Smooth muscle cell of the brain vasculature (primary cell): ENCODE measurements around the gene WNT3.
"Not testable (repeated sequence)": the region's sequence is repeated elsewhere in the genome, so short reads cannot be mapped to it uniquely, and the experiment has no call there.

Experiments
- DNase-seq: peaks from one replicate; pipeline ENCODE4 v3.0.0-alpha.2; 2012; ENCODE audit warnings: low read depth, low spot score

Gene WNT3

DNA sequence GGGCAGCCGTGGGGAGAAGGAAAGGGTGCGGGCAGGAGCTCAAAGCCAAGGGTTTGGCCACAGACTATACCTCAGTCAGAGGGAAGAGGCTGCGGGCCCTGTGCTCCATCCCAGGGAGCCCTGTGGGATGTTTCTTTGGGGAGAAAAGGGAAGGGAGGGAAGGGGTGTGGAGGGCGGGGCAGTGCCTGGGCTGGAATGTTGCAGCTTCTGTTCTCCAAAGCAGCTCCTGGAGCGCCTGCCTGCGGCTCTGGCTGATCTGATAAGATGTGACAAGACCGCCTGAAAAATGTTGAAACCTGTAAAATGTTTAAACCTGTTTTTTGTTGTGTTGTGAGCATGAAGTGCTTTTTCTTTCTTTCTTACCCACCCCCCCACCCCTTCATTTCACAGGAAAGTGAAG is 32.8 kb downstream of the WNT3 start:
- DNase-seq, result no peak

DNA sequence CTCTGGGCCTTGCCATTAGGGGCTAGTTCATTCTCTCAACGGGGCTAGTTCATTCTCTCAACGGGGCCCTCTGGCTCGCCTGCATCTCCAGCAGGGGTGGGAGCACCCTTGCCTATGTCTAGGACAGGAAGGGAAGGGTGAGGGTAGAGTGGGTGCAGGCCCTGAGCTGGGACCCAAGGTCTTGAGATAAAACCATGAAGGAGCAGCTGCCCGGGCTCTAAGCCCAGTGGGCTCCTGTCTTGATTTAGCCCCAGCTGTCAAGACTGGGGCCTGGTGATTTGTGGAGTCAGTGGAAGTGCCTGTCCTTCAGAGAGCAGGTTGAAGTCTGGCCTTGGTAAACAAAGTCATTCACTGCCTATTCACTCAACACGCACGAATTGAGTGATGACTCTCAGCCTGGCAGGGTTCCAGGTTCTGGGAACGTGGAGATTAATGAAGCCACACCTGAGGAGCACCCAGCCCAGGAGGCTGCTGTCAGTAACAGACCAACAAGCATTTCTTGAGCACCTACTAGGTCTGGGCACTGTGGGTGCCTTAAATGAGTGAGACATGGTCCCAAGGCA is 35.4 kb downstream of the WNT3 start:
- DNase-seq, result no peak

DNA sequence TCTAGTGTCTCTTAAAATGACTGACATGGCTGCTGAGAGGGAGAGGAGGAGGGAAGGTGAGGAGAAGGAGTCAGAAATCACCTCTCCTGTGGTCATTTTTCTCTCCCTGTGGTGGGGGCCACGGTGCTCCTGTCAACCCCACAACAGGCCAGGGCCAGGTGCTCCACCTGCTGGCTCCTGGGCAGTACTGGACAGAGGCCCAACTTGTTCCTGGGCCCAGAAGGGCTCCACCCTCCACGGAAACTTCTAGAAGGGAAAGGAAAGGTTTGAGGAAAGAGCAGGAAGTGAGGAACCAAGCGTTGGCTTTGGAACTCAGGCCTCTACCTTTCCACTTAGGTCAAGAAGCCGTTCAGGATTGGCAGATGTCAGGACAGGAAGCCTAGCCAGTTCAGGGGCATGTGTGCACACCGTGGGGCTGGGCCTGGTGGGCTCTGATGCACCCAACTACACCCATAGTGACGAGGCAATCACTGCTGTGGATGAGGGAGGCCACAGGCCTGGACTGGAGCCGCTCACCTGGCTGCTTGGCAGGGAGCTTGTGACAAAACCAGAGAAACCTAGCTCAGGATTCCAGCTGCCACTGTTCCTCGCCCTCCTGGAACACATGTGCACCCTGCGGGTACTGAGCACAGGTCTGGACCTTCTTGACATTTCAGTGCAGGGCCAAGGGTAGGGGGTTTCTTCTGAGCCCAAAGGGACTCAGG is 36.1 kb downstream of the WNT3 start:
- no peak for DNase-seq

DNA sequence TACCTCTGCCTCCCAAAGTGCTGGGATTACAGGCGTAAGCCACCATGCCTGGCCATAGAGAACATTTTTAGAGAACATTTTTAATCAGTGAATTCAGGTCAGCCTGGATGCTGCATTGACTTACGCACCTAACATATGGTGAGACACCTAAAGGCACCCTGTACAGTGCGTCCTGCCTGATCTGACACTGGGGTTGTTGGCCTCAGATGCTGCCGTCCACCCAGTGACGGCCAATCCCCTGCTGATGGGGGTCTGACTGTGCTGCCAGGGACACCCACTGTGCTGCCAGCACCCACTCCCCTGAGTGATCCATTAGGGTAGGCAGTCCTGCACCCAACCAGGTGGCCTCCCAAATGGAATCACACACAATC is 38.5 kb downstream of the WNT3 start:
- no peak for DNase-seq

- no peak for DNase-seq
Observed at GRCh38 chr17:46777943-46778915, 40.3 kb downstream of the WNT3 start.

DNA sequence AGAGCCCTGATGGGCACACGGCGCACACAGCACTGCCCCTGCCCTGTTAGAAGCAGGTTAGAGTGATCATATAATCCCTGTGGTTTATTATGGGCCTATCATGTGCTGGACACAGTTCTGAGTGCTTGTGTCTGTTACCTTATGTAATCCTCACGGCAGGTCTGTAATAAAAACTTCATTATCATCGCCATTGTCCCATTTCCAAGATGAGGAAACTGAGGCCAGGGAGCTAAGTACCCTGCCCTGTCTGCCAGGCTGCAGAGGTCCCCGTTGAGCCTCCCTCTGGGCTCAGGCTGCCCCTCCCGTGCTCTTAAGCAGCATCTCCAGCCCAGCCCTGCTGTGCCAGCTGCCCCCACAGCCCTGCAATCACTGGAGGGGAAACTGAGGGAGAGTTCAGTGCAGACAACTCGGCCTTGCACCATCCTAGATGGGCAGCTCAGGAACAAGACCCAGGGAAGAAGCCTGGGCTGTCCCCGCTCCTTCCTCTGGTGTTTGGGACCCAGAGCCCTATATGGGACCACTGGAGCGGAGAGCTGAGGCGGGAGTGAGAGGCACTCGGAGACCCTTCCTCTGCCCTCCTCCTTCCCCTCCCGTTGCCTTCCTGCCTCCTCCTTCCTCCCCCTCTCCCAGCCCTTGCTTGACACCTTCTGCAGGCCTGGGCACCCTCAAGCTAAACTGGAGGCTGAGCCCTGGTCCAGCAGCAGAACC is 42.0 kb downstream of the WNT3 start:
- no peak for DNase-seq

DNA sequence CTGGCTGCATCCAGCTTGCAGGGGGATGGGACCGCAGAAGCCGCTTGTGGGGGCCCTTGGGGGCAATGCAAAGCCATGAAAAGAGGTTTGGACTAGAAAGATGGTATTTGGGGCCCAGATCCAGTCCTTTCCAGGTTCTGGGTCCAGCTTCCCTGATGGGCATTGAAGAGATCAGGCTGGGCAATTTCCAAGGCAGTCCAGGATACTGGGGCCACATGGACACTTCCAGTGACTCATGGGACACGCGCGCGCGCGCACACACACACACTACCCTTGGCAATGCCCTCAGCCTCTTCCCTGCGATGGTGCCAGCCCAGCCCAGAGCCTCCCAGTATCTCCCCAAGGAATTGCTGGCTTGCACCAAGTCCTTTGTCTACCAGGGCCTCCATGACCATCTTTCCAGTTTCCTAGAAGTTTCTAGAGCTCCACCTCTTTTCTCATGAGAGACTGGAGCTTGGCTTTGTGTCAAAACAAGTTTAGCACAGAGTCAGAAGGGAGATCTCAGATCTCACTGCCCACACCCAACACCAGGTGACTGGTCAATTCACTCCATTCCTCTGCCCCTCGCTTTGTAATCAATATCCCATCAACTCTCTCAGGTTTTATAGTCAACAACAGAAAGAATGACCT is 44.3 kb downstream of the WNT3 start:
- no peak for DNase-seq

DNA sequence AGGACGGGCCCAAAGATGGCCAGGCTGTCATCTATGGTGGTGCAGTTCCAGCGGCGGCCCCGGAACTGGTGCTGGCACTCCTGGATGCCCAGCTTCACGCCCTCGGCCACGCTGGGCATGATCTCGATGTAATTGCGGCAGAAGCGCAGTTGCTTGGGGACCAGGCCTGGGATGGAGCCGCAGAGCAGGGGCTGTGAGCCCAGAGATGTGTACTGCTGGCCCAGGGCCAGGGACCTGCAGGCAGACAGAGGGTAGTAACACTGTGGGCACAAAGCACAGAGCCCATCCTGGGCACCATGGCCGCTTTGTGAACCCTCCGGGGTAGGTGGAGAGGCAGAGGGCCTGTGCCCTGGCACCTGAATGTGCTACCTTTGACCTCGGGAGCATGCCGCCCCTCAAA is 44.8 kb downstream of the WNT3 start:
- no peak for DNase-seq

GRCh38 chr17:46773221-46773605 is 45.3 kb downstream of the WNT3 start:
- DNase-seq, result no peak

- no peak for DNase-seq
Observed at GRCh38 chr17:46772475-46773220, 45.8 kb downstream of the WNT3 start.

- no peak for DNase-seq
Observed at GRCh38 chr17:46771561-46772474, 46.7 kb downstream of the WNT3 start.

- DNase-seq, result no peak
Observed at GRCh38 chr17:46770818-46771560, 47.5 kb downstream of the WNT3 start.

- no peak for DNase-seq
Observed at GRCh38 chr17:46770439-46770817, 48.1 kb downstream of the WNT3 start.

DNA sequence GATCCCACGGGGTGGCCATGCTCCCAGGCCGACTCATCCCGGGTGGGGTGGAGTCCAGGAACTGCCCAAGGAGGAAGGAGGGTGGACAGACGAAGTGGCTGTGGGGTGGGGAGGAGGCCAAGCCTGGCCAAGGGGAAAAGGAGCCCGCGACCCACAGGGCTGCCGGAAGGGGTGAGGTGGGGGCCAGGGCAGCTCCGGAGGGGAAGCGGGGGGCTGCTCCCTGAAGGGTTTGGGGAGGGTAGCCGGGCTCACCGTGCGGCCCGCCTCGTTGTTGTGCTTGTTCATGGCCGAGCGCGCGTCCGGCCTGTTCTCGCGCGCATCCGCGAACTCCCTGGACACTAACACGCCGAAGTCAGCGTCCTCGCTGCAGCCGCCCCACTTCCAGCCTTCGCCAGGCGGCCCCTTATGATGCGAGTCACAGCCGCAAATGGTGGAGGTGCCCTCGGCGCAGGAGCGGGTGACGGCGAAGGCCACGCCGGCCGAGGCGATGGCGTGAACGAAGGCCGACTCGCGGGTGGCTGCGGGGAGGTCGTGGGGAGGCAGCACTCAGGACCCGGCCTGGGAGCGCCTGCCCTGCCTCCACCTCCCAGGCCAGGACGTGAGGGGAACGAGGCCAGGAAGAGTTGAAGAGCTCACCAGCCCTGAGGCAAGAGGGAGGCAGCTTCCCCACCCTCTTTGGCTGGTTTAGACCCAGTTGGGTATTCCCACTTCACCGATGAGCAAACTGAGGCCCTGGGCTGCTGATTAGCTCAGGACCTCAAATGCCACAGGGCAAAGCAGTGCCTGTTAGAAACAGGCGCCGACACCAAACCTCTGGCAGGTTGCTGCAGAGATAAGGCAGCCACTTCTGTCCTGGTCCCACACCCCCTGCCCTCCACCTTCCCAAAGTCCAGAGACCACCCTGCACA is 48.7 kb downstream of the WNT3 start:
- no peak for DNase-seq

- not testable (repeated sequence) for DNase-seq
Observed at GRCh38 chr17:46768896-46769295, 49.6 kb downstream of the WNT3 start.

GRCh38 chr17:46768540-46768870 is 50.0 kb downstream of the WNT3 start:
- no peak for DNase-seq

DNA sequence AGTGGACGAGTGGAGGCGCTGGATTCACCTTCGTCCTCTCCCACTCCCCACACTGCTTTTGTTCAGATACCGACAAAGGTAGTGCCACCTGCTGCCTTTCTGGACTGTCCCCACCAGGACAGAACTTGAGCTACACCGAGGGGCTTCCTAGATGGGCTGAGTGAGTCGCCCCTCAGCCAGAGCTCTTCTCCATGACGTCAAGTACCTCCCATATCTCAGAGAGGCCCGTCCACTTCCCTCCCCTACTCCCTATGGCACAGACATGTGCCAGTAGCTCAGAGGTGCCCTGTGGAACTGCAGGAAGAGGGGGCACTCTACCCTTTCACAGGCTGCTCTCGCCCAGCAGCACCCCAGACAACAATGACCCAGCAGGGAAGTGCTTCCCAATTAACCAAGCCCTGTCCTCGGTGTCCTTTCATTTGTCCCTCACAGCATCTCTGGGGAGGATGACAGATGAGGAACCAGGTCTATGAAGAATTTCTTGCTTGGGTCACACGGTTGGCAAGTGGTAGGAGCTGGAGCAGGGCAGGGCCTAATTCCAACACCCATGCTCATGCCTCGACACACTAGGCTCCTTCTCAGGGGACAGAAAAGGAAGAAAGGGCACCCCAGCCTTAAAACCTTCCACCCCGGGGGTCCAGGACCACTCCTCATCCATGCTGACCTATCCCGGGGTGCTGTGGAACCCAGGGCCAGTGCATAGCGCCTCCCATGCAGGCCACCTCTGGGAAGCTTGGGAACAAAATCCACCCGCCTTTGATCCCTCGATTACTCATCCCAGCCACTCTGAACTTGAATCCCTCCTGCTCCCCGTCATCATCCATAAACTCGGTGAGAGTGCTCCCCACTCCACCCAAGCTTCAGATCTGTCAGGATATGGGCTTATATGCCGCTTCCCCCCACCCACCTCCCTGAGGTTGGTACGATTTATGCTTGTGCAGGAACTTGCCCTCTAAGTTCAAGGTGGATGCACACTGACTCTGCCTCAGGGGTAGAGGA is 51.7 kb downstream of the WNT3 start:
- DNase-seq, result no peak
